HG02588 (cell line): ENCODE results near the gene GBGT1.

Source experiments
- ATAC-seq: cut with Tn5 transposase; IDR thresholded peaks from one replicate; pipeline ENCODE4 v1.9.1; 2021; ENCODE audit warnings: mild to moderate bottlenecking, moderate library complexity; ENCODE audit not compliant: unreplicated experiment

The GBGT1 gene

GRCh38 chr9:133166392-133166791 lies 2.7 kb upstream of the GBGT1 start:
- no peak for ATAC-seq

- no peak for ATAC-seq
These were observed 1.7 kb upstream of the GBGT1 start for GRCh38 chr9:133165452-133165730.

GRCh38 chr9:133164191-133164590 lies 477 bp upstream of the GBGT1 start:
- no peak for ATAC-seq

GRCh38 chr9:133162861-133163503 lies 732 bp downstream of the GBGT1 start:
- ATAC-seq = no peak

- ATAC-seq = no peak
These were observed 2.2 kb downstream of the GBGT1 start for GRCh38 chr9:133161547-133161950.

- no peak for ATAC-seq
These were observed 2.8 kb downstream of the GBGT1 start for GRCh38 chr9:133160742-133161546.

- ATAC-seq = no peak
These were observed 5.0 kb downstream of the GBGT1 start for GRCh38 chr9:133158695-133159094.

GRCh38 chr9:133155156-133155555 lies 8.6 kb downstream of the GBGT1 start:
- no peak for ATAC-seq

GRCh38 chr9:133154097-133154989 lies 9.4 kb downstream of the GBGT1 start:
- ATAC-seq = no peak

GRCh38 chr9:133153227-133154096 lies 10.3 kb downstream of the GBGT1 start:
- ATAC-seq = no peak

GRCh38 chr9:133151601-133152525 lies 11.9 kb downstream of the GBGT1 start:
- no peak for ATAC-seq

GRCh38 chr9:133151041-133151440 lies 12.7 kb downstream of the GBGT1 start:
- ATAC-seq = no peak

GRCh38 chr9:133149130-133150015 lies 14.3 kb downstream of the GBGT1 start:
- ATAC-seq = peak; percentile 66

- ATAC-seq = peak; percentile 18
These were observed 15.2 kb downstream of the GBGT1 start for GRCh38 chr9:133148199-133149129.

GRCh38 chr9:133147412-133148198 lies 16.1 kb downstream of the GBGT1 start:
- no peak for ATAC-seq

GRCh38 chr9:133146746-133147411 lies 16.8 kb downstream of the GBGT1 start:
- no peak for ATAC-seq
